ENCODE data around the gene FLOT2.
A peak's percentile ranks its signal among the peaks of the same experiment; 100 is the strongest.
"Not testable (repeated sequence)": the region's sequence is repeated elsewhere in the genome, so short reads cannot be mapped to it uniquely, and the experiment has no call there.

FLOT2 gene

GRCh38 chr17:28896884-28897768, at the start of gene FLOT2:
TSS of gene FLOT2 (minus strand) at chr17:28897733. CDS start at chr17:28897574, 159 bp downstream.
- DNase-seq: peak; percentile 61

- DNase-seq: no peak
Observed at GRCh38 chr17:28946239-28946638, 48.7 kb upstream of the FLOT2 start.

- DNase-seq: no peak
Observed at GRCh38 chr17:28944862-28945741, 47.6 kb upstream of the FLOT2 start.

- DNase-seq: no peak
Observed at GRCh38 chr17:28944343-28944742, 46.8 kb upstream of the FLOT2 start.

GRCh38 chr17:28942925-28943324, 45.4 kb upstream of the FLOT2 start:
- no peak for DNase-seq

GRCh38 chr17:28941251-28941650, 43.7 kb upstream of the FLOT2 start:
- DNase-seq: no peak

GRCh38 chr17:28940675-28941074, 43.1 kb upstream of the FLOT2 start:
- no peak for DNase-seq

GRCh38 chr17:28940142-28940541, 42.6 kb upstream of the FLOT2 start:
- DNase-seq: no peak

- DNase-seq: no peak
Observed at GRCh38 chr17:28938552-28938951, 41.0 kb upstream of the FLOT2 start.

- DNase-seq: no peak
Observed at GRCh38 chr17:28937044-28937729, 39.7 kb upstream of the FLOT2 start.

GRCh38 chr17:28935744-28936460, 38.4 kb upstream of the FLOT2 start:
- DNase-seq: no peak

- DNase-seq: not testable (repeated sequence)
Observed at GRCh38 chr17:28934508-28934907, 37.0 kb upstream of the FLOT2 start.

GRCh38 chr17:28929787-28930186, 32.3 kb upstream of the FLOT2 start:
- DNase-seq: no peak

GRCh38 chr17:28928061-28928460, 30.5 kb upstream of the FLOT2 start:
- DNase-seq: peak; percentile 44

GRCh38 chr17:28926786-28927185, 29.3 kb upstream of the FLOT2 start:
- no peak for DNase-seq

GRCh38 chr17:28926366-28926765, 28.8 kb upstream of the FLOT2 start:
- no peak for DNase-seq

GRCh38 chr17:28925912-28926365, 28.4 kb upstream of the FLOT2 start:
- DNase-seq: peak; percentile 80

GRCh38 chr17:28920201-28920600, 22.7 kb upstream of the FLOT2 start:
- DNase-seq: no peak

GRCh38 chr17:28918295-28918694, 20.8 kb upstream of the FLOT2 start:
- no peak for DNase-seq

GRCh38 chr17:28917465-28917864, 19.9 kb upstream of the FLOT2 start:
- no peak for DNase-seq

GRCh38 chr17:28917029-28917428, 19.5 kb upstream of the FLOT2 start:
- DNase-seq: no peak

- DNase-seq: peak; percentile 52
Observed at GRCh38 chr17:28916302-28916934, 18.9 kb upstream of the FLOT2 start.
